GM12872 (cell line): ENCODE results near the gene RHNO1.
A peak's percentile ranks its signal among the peaks of the same experiment; 100 is the strongest.

Source experiments
- CTCF ChIP-seq: IDR thresholded peaks from 3 replicates; pipeline ENCODE4 v1.5.1; 2011; ENCODE audit warnings: low read depth, mild to moderate bottlenecking, low read length, moderate library complexity; ENCODE audit not compliant: insufficient read depth

Gene RHNO1

GRCh38 chr12:2886768-2887450, 9.9 kb downstream of the RHNO1 start:
- TF ChIP-seq CTCF = no peak

GRCh38 chr12:2890001-2890387, 13.0 kb downstream of the RHNO1 start:
- no peak for TF ChIP-seq CTCF

GRCh38 chr12:2890388-2891239, 13.6 kb downstream of the RHNO1 start, which contains the start of gene TULP3:
Gene TULP3, plus strand, starts transcription at chr12:2890891. Its CDS starts 57 bp downstream, at chr12:2890948.
- TF ChIP-seq CTCF = 0 out of 3 replicates have a peak, but pooled peaks have one; percentile 2

- no peak for TF ChIP-seq CTCF
Observed at GRCh38 chr12:2891240-2892053, 14.4 kb downstream of the RHNO1 start.

GRCh38 chr12:2892246-2892645, 15.2 kb downstream of the RHNO1 start:
- TF ChIP-seq CTCF = no peak

GRCh38 chr12:2893007-2893406, 16.0 kb downstream of the RHNO1 start:
- TF ChIP-seq CTCF = no peak

GRCh38 chr12:2895051-2895451, 18.0 kb downstream of the RHNO1 start:
- no peak for TF ChIP-seq CTCF
